ENCODE results near the gene NPAS2. TPM values are rescaled to one million over a fixed set of nuclear protein-coding genes. Genes with fewer than 3 reads are reported as not detected.

Gene NPAS2
- total RNA-seq, 2 donors from 2014 or later: 29.2 to 50.8 TPM

- no peak for TF ChIP-seq CTCF (IDR thresholded peaks at IDR 0.05)
- H3K4me1 ChIP-seq (ENCODE audit: control insufficient read depth in 1 of 2, low read depth in 2 of 2): peaks cover 3 to 8% of the 10 kb centered on the region in 2 donors
- no peak overlapping the region for H3K4me3 ChIP-seq
- DNase-seq (ENCODE audit: low spot score): no peak
- no peaks in the 10 kb centered on the region for H3K9me3 ChIP-seq
- no peaks in the 10 kb centered on the region for H3K36me3 ChIP-seq
- H3K27ac ChIP-seq: no peak overlapping the region
- no peak for ATAC-seq (ENCODE audit: insufficient number of reproducible peaks, low FRiP score, low read depth)
- H3K27me3 ChIP-seq (replicated peaks; ENCODE audit: insufficient read depth): no peaks in the 10 kb centered on the region
Measured at GRCh38 chr2:100803334-100803733, 16.6 kb upstream of the NPAS2 start.

GRCh38 chr2:100806550-100806949 is 13.4 kb upstream of the NPAS2 start:
- no peak overlapping the region for H3K27ac ChIP-seq
- peaks cover 0 to 2% of the 10 kb centered on the region in 2 donors for H3K4me1 ChIP-seq (ENCODE audit: control insufficient read depth in 1 of 2, low read depth in 2 of 2)
- TF ChIP-seq CTCF (IDR thresholded peaks at IDR 0.05): no peak
- H3K27me3 ChIP-seq (replicated peaks; ENCODE audit: insufficient read depth): no peaks in the 10 kb centered on the region
- no peaks in the 10 kb centered on the region for H3K9me3 ChIP-seq
- ATAC-seq (ENCODE audit: insufficient number of reproducible peaks, low FRiP score, low read depth) (no peak), DNase-seq (ENCODE audit: low spot score) (no peak)
- no peak overlapping the region for H3K4me3 ChIP-seq
- H3K36me3 ChIP-seq: no peaks in the 10 kb centered on the region

- ATAC-seq (ENCODE audit: insufficient number of reproducible peaks, low FRiP score, low read depth): no peak
Measured at GRCh38 chr2:100807707-100808106, 12.2 kb upstream of the NPAS2 start.

GRCh38 chr2:100808582-100808981 is 11.4 kb upstream of the NPAS2 start:
- H3K4me1 ChIP-seq (ENCODE audit: control insufficient read depth in 1 of 2, low read depth in 2 of 2): peaks cover 3 to 7% of the 10 kb centered on the region in 2 donors
- DNase-seq (ENCODE audit: low spot score) (no peak), ATAC-seq (ENCODE audit: insufficient number of reproducible peaks, low FRiP score, low read depth) (no peak)
- H3K36me3 ChIP-seq: no peaks in the 10 kb centered on the region
- H3K27ac ChIP-seq: no peak overlapping the region
- no peak overlapping the region for H3K4me3 ChIP-seq
- TF ChIP-seq CTCF (IDR thresholded peaks at IDR 0.05): no peak
- H3K27me3 ChIP-seq (replicated peaks; ENCODE audit: insufficient read depth): no peaks in the 10 kb centered on the region
- H3K9me3 ChIP-seq: no peaks in the 10 kb centered on the region

More at GRCh38 chr2:100807707-100808106, 12.2 kb upstream of the NPAS2 start:
- Histone ChIP-seq H3K27me3 (replicated peaks; ENCODE audit: insufficient read depth) (no peaks in the 10 kb centered on the region), H3K36me3 (no peaks in the 10 kb centered on the region), H3K27ac (no peak overlapping the region), H3K4me1 (ENCODE audit: control insufficient read depth in 1 of 2, low read depth in 2 of 2) (no peaks in the 10 kb centered on the region), H3K4me3 (no peak overlapping the region), H3K9me3 (no peaks in the 10 kb centered on the region)
- TF ChIP-seq CTCF (IDR thresholded peaks at IDR 0.05): no peak
- DNase-seq (ENCODE audit: low spot score): no peak

- Histone ChIP-seq H3K4me3 (no peak overlapping the region), H3K27me3 (replicated peaks; ENCODE audit: insufficient read depth) (no peaks in the 10 kb centered on the region), H3K9me3 (no peaks in the 10 kb centered on the region), H3K4me1 (ENCODE audit: control insufficient read depth in 1 of 2, low read depth in 2 of 2) (peaks cover 11 to 17% of the 10 kb centered on the region in 2 donors), H3K36me3 (no peaks in the 10 kb centered on the region), H3K27ac (no peak overlapping the region)
- ATAC-seq (ENCODE audit: insufficient number of reproducible peaks, low FRiP score, low read depth) (no peak), DNase-seq (ENCODE audit: low spot score) (no peak)
- TF ChIP-seq CTCF (IDR thresholded peaks at IDR 0.05): no peak
Measured at GRCh38 chr2:100809506-100809905, 10.4 kb upstream of the NPAS2 start.
